CD4-positive, alpha-beta T cell treated with Interleukin-10 for 1 hour (primary cell): ENCODE measurements around the gene MYOZ3.

ENCODE experiments used
- DNase-seq: peaks from one replicate; pipeline ENCODE4 v3.0.0-alpha.2; 2020

The MYOZ3 gene

DNA sequence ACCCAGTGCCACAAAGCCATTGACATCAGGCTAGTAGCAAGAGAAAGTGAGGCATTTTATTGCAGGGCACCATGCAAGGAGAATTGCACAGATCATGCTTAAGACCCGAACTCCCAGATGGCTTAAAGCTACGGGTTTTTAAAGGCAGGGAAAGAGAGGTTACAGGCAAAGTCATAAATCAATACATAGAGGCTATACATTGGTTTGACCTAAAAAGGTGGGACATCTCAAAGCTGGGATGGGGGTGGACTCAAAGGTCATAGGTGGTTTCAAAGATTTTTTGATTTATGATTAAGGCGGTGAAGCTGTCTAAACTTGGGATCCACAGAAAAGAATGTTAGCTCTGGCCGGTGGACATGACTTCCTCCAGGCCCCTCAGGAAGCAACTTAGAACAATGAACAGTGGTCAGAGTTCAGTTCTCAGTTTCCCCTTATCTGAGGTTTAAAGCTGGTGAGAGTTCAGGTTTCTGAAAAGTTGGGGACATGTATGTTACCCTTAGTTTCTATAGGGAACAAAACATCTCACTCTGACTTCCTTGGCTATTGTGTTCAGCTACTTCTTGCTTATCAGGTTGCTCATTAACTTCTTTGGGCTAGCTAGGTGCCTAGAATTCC lies 45.8 kb downstream of the MYOZ3 start:
- no peak for DNase-seq

DNA sequence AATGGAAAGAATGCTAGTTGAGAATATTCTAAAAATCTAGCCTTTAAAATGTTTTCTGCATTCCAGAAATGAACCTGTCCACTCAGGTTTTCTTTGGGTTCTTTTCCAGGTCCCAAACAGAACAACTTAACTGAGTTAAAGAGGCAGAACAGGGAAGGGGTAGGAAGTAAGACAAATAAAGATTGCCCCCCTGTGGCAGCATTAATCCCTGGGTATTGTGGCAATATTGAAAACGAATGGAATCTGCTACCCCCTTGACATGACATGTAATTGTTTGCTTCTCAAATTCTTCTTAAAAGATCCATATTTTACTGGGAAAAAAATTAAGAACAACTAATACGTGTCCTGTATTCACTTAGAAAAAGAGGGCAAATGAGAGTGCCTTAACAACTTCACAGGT lies 49.1 kb downstream of the MYOZ3 start:
- DNase-seq, result peak; percentile 29

DNA sequence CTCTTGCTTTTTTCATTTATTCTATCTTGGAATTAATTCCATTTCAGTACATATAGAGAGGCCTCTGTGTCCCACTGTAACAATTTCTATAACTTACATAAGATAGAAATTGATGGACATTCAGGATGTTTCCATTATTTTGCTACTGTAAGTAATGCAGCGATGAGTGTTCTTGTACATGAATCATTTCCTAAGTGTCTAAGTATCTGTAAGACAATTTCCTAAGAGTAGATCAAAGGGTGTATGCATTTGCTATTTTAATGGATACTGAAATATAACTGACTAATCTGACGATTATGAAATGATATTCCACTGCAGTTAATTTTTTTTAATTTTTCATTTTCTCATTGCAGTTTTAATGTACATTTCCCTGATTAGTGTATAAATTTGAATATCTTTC lies 62.8 kb downstream of the MYOZ3 start:
- DNase-seq, result no peak
